Measurements from ENCODE around the gene HDAC4.

The HDAC4 gene

GRCh38 chr2:239159476-239159911, 241.3 kb downstream of the HDAC4 start:
- no peak for DNase-seq

GRCh38 chr2:239158641-239159475, 242.0 kb downstream of the HDAC4 start:
- DNase-seq: no peak

GRCh38 chr2:239157771-239158170, 243.0 kb downstream of the HDAC4 start:
- no peak for DNase-seq

- no peak for DNase-seq
These were observed 243.6 kb downstream of the HDAC4 start for GRCh38 chr2:239157269-239157668.

- DNase-seq: no peak
These were observed 244.1 kb downstream of the HDAC4 start for GRCh38 chr2:239156516-239157265.

- DNase-seq: no peak
These were observed 244.9 kb downstream of the HDAC4 start for GRCh38 chr2:239155806-239156480.

GRCh38 chr2:239154971-239155805, 245.6 kb downstream of the HDAC4 start:
- no peak for DNase-seq

GRCh38 chr2:239153806-239154591, 246.8 kb downstream of the HDAC4 start:
- DNase-seq: no peak

- no peak for DNase-seq
These were observed 247.9 kb downstream of the HDAC4 start for GRCh38 chr2:239152916-239153305.

- no peak for DNase-seq
These were observed 248.4 kb downstream of the HDAC4 start for GRCh38 chr2:239152239-239152915.

GRCh38 chr2:239151201-239152131, 249.4 kb downstream of the HDAC4 start:
- no peak for DNase-seq

GRCh38 chr2:239150125-239151011, 250.5 kb downstream of the HDAC4 start:
- DNase-seq: no peak

- no peak for DNase-seq
These were observed 251.3 kb downstream of the HDAC4 start for GRCh38 chr2:239149501-239149900.

- DNase-seq: no peak
These were observed 252.2 kb downstream of the HDAC4 start for GRCh38 chr2:239148495-239149200.

GRCh38 chr2:239147376-239147775, 253.4 kb downstream of the HDAC4 start:
- DNase-seq: no peak

- no peak for DNase-seq
These were observed 254.1 kb downstream of the HDAC4 start for GRCh38 chr2:239146741-239147181.

GRCh38 chr2:239146011-239146641, 254.7 kb downstream of the HDAC4 start:
- no peak for DNase-seq

GRCh38 chr2:239145601-239146000, 255.2 kb downstream of the HDAC4 start:
- DNase-seq: no peak
